Esophagus (tissue), 2 donors: ENCODE results near the gene TBC1D22B. TPM values are rescaled to one million over a fixed set of nuclear protein-coding genes. Genes with fewer than 3 reads are reported as not detected.

Experiments used
- H3K27ac ChIP-seq, 2 donors: one replicate each; pipeline ENCODE4 v1.5.1; 2013; ENCODE audit warnings: low read depth in 2 of 2, mild to moderate bottlenecking in 2 of 2, inconsistent platforms in 1 of 2, low read length in 1 of 2, moderate library complexity in 1 of 2
- H3K27me3 ChIP-seq, 2 donors: one replicate each; pipeline ENCODE4 v1.6.1; 2013; ENCODE audit warnings: low read length in 2 of 2, control low read depth in 1 of 2, mild to moderate bottlenecking in 1 of 2; ENCODE audit not compliant: insufficient read depth in 2 of 2, control insufficient read depth in 1 of 2
- H3K36me3 ChIP-seq, 2 donors: one replicate each; pipeline ENCODE4 v1.6.1; 2013; ENCODE audit warnings: low read length in 1 of 2; ENCODE audit not compliant: control insufficient read depth in 2 of 2, insufficient read depth in 2 of 2
- H3K4me1 ChIP-seq, 2 donors: one replicate each; pipeline ENCODE4 v1.6.1; 2013; ENCODE audit warnings: low read length in 1 of 2; ENCODE audit not compliant: control insufficient read depth in 2 of 2, insufficient read depth in 2 of 2
- H3K4me3 ChIP-seq, 2 donors: one replicate each; pipeline ENCODE4 v1.5.1; 2013; ENCODE audit warnings: low read length in 2 of 2, mild to moderate bottlenecking in 2 of 2, low read depth in 1 of 2, moderate library complexity in 1 of 2
- H3K9me3 ChIP-seq, 2 donors: one replicate each; pipeline ENCODE4 v1.6.1; 2013; ENCODE audit warnings: mild to moderate bottlenecking in 2 of 2, low read depth in 1 of 2, low read length in 1 of 2, moderate library complexity in 1 of 2; ENCODE audit not compliant: control insufficient read depth in 2 of 2, insufficient read depth in 1 of 2
- WGBS, 2 donors: extraction: QIAGEN DNeasy Blood & Tissue Kit; methylation state at CpG; one replicate each; pipeline ENCODE4 v1.1.7; 2013; 5-methylcytosine and 5-hydroxymethylcytosine counted together
- polyA plus RNA-seq, 2 donors: library from polyadenylated mRNA; stranded (reverse); fragments of 200-250 nt; gene quantifications; one replicate each; pipeline ENCODE4 v1.2.3, GENCODE V29; 2013
- donor health status: healthy with polysubstance abuse.
- donor health status: Bipolar disorder and iron deficiency.

The TBC1D22B gene
- polyA plus RNA-seq, 2 donors, result 6.9 to 9.1 TPM

GRCh38 chr6:37371154-37372083 lies 113.8 kb downstream of the TBC1D22B start:
- Histone ChIP-seq H3K4me3 (no peak overlapping the region), H3K27me3 (no peaks in the 10 kb centered on the region), H3K4me1 (no peaks in the 10 kb centered on the region), H3K9me3 (no peaks in the 10 kb centered on the region), H3K27ac (no peak overlapping the region), H3K36me3 (peaks cover 4 to 17% of the 10 kb centered on the region in 2 donors)
- 75 to 87% methylated on average over 4 of the region's 4 CpGs for WGBS, 2 donors

- no peaks in the 10 kb centered on the region for H3K27me3 ChIP-seq
- H3K36me3 ChIP-seq, result peaks cover 6 to 17% of the 10 kb centered on the region in 2 donors
- H3K27ac ChIP-seq, result no peak overlapping the region
- H3K4me1 ChIP-seq, result no peaks in the 10 kb centered on the region
- H3K4me3 ChIP-seq, result no peak overlapping the region
- no peaks in the 10 kb centered on the region for H3K9me3 ChIP-seq
- WGBS, 2 donors, result 85 to 93% methylated on average over 1 of the region's 1 CpG
Measured at GRCh38 chr6:37372116-37372515, 114.5 kb downstream of the TBC1D22B start.

GRCh38 chr6:37373822-37374471 lies 116.4 kb downstream of the TBC1D22B start:
- no peaks in the 10 kb centered on the region for H3K27me3 ChIP-seq
- H3K4me3 ChIP-seq, result no peak overlapping the region
- WGBS, 2 donors, result 83 to 93% methylated on average over 1 of the region's 1 CpG
- H3K27ac ChIP-seq, result peak overlapping the region in 1 of 2 donors; percentile 21
- H3K4me1 ChIP-seq, result no peaks in the 10 kb centered on the region
- H3K36me3 ChIP-seq, result peaks cover 7 to 15% of the 10 kb centered on the region in 2 donors
- H3K9me3 ChIP-seq, result no peaks in the 10 kb centered on the region

GRCh38 chr6:37375376-37375775 lies 117.8 kb downstream of the TBC1D22B start:
- H3K4me3 ChIP-seq, result no peak overlapping the region
- peaks cover 5 to 6% of the 10 kb centered on the region in 2 donors for H3K36me3 ChIP-seq
- no peaks in the 10 kb centered on the region for H3K4me1 ChIP-seq

GRCh38 chr6:37376078-37376743 lies 118.6 kb downstream of the TBC1D22B start:
- Histone ChIP-seq H3K27me3 (no peaks in the 10 kb centered on the region), H3K4me3 (no peak overlapping the region), H3K9me3 (no peaks in the 10 kb centered on the region), H3K4me1 (no peaks in the 10 kb centered on the region), H3K27ac (no peak overlapping the region), H3K36me3 (peaks cover 5 to 6% of the 10 kb centered on the region in 2 donors)
- 70 to 73% methylated on average over 4 of the region's 4 CpGs for WGBS, 2 donors

More at GRCh38 chr6:37375376-37375775, 117.8 kb downstream of the TBC1D22B start:
- no peak overlapping the region for H3K27ac ChIP-seq
- no peaks in the 10 kb centered on the region for H3K27me3 ChIP-seq
- no peaks in the 10 kb centered on the region for H3K9me3 ChIP-seq

- Histone ChIP-seq H3K9me3 (no peaks in the 10 kb centered on the region), H3K27me3 (no peaks in the 10 kb centered on the region), H3K27ac (no peak overlapping the region), H3K4me1 (no peaks in the 10 kb centered on the region), H3K4me3 (no peak overlapping the region), H3K36me3 (peaks cover 0 to 12% of the 10 kb centered on the region in 2 donors)
- WGBS, 2 donors, result 40 to 41% methylated on average over 2 of the region's 2 CpGs
Measured at GRCh38 chr6:37381579-37381978, 124.0 kb downstream of the TBC1D22B start.

Other genes starting within 250 kb of the TBC1D22B start
- 100 to 1,000 TPM; 174 to 178 TPM for gene PIM1, start 87.6 kb upstream of the TBC1D22B start, polyA plus RNA-seq
- 1 to 10 TPM; 2.6 to 5.4 TPM for gene TMEM217, start 372 bp downstream of the TBC1D22B start, polyA plus RNA-seq
- gene RNF8, start 96.2 kb downstream of the TBC1D22B start, polyA plus RNA-seq, result 10 to 100 TPM; 10.3 to 14.7 TPM
- 10 to 100 TPM; 10.5 to 12.0 TPM for gene CMTR1, start 175.4 kb downstream of the TBC1D22B start, polyA plus RNA-seq
- 10 to 100 TPM; 24.1 to 44.6 TPM for gene CCDC167, start 242.1 kb downstream of the TBC1D22B start, polyA plus RNA-seq